Pancreas (tissue), 10 donors: ENCODE data around the gene MEIS1. TPM values are rescaled to one million over a fixed set of nuclear protein-coding genes. Genes with fewer than 3 reads are reported as not detected.

Experiments used
- ATAC-seq, 4 donors: fragments of 200-7000 bp; cut with Tn5 transposase; one replicate each; pipeline versions ENCODE4 v1.8.0 to v1.9.1; 2020; ENCODE audit warnings: mild to moderate bottlenecking in 4 of 4, moderate library complexity in 4 of 4
- DNase-seq, 6 donors: peaks; one replicate each; pipeline ENCODE4 v3.0.0-alpha.2; 2020
- FAIRE-seq: peaks from 2 replicates; lab custom pipeline; 2012; peaks lifted over from hg19 to GRCh38; lab: Jason Lieb, UNC
- H3K27ac ChIP-seq, 4 donors: fragments of 200-600 bp; sonication (generic); 1 replicate in 3 of 4; 2 replicates in 1 of 4; pipeline versions ENCODE4 v1.5.0 to v1.8.0; 2020
- H3K27me3 ChIP-seq, 4 donors: fragments of 200-600 bp; one replicate each; pipeline ENCODE4 v1.8.0; 2021
- H3K36me3 ChIP-seq, 3 donors: fragments of 200-600 bp; sonication (generic) in 1 of 3; one replicate each; pipeline versions ENCODE4 v1.5.0 to v1.8.0; 2020 to 2021
- H3K4me1 ChIP-seq, 3 donors: fragments of 200-600 bp; one replicate each; pipeline ENCODE4 v1.8.0; 2021
- H3K4me3 ChIP-seq, 4 donors: fragments of 200-600 bp; sonication (generic) in 2 of 4; one replicate each; pipeline versions ENCODE4 v1.5.0 to v1.8.0; 2020 to 2021
- H3K9me3 ChIP-seq, 4 donors: fragments of 200-600 bp; one replicate each; pipeline ENCODE4 v1.8.0; 2021
- CTCF ChIP-seq, 4 donors: fragments of 200-600 bp; sonication (generic) in 3 of 4; IDR thresholded peaks; one replicate each; pipeline versions ENCODE4 v1.5.0 to v1.8.0; 2021; ENCODE audit warnings: antibody characterized with exemption in 4 of 4
- WGBS, 2 donors: extraction: QIAGEN DNeasy Blood & Tissue Kit; methylation state at CpG; one replicate each; pipeline ENCODE4 v1.1.7; 2013; 5-methylcytosine and 5-hydroxymethylcytosine counted together
- intact Hi-C, 3 donors: fragments of 100-400 bp; cut with DNase I; formaldehyde crosslinking; loops; one replicate each; pipeline versions ENCODE4 v1.11.1 to v1.14.2; 2022
- polyA plus RNA-seq, 2 donors: library from polyadenylated mRNA; stranded (reverse); fragments of 200-250 nt; gene quantifications; one replicate each; pipeline ENCODE4 v1.2.3, GENCODE V29; 2013
- total RNA-seq, 6 donors: library from RNA; stranded (reverse); fragmentation: NEBNext Ultra II Directional in 4 of 6; extraction: Animal tissue kit (Norgen Biotek cat#: 25700) in 4 of 6; gene quantifications; one replicate each; pipeline versions ENCODE4 v1.2.1 to v1.2.4, GENCODE V29; 2021 to 2023
- donor health status: healthy with polysubstance abuse.
- donor health status: DM: no; HTN: no; CAD: no; lungs with moderate emphysema.
- donor health status: DM: no; HTN: no; CAD: no.
- donor health status: control.
- donor health status: control.
- donor health status: Bipolar disorder and iron deficiency.
- donor health status: DM: yes; HTN: yes; CAD: no.
- donor health status: DM: no; HTN: no; CAD: no.
- donor health status: DM: no; HTN: no; CAD: no.
- donor health status: DM: yes; HTN: yes; CAD: no.

MEIS1 gene
- total and polyA plus RNA-seq, 8 donors = 41.3 to 129 (median 58.4) TPM

- intact Hi-C loops = loop anchor here in 1 of 3 donors (10.0 kb wide), 1 partner anchor 781 kb away; no protein-coding TSS in a partner anchor
- peak overlapping the region; percentile 87 to 99 (median 92) for H3K27ac ChIP-seq
- H3K9me3 ChIP-seq = no peaks in the 10 kb centered on the region
- peaks cover 0 to 6% (median 5%) of the 10 kb centered on the region in 3 donors for H3K4me1 ChIP-seq
- peak overlapping the region; percentile 43 to 74 (median 66) for H3K4me3 ChIP-seq
- DNase-seq (no peak), FAIRE-seq (no peak), ATAC-seq (no peak)
- no peak for TF ChIP-seq CTCF (IDR thresholded peaks at IDR 0.05)
- 0% methylated on average over 7 of the region's 7 CpGs for WGBS, 2 donors
- H3K27me3 ChIP-seq = no peaks in the 10 kb centered on the region
- H3K36me3 ChIP-seq = no peaks in the 10 kb centered on the region
Observed at GRCh38 chr2:66433695-66433944, 1.3 kb upstream of the MEIS1 start.

- Histone ChIP-seq H3K4me3 (peak overlapping the region; percentile 43 to 74 (median 66)), H3K4me1 (peaks cover 0 to 6% (median 4%) of the 10 kb centered on the region in 3 donors), H3K9me3 (no peaks in the 10 kb centered on the region), H3K36me3 (no peaks in the 10 kb centered on the region), H3K27ac (peak overlapping the region; percentile 87 to 99 (median 92)), H3K27me3 (no peaks in the 10 kb centered on the region)
- WGBS, 2 donors = 0% methylated on average over 44 to 61 of the region's 61 CpGs
- no peak for TF ChIP-seq CTCF (IDR thresholded peaks at IDR 0.05)
- FAIRE-seq = no peak
- ATAC-seq = peak; percentile 38 to 55 (median 48)
- DNase-seq = peak; percentile 69 to 88 (median 75)
- intact Hi-C loops = loop anchor here in 1 of 3 donors (10.0 kb wide), 1 partner anchor 781 kb away; no protein-coding TSS in a partner anchor
Observed at GRCh38 chr2:66433945-66434678, 813 bp upstream of the MEIS1 start.

DNA sequence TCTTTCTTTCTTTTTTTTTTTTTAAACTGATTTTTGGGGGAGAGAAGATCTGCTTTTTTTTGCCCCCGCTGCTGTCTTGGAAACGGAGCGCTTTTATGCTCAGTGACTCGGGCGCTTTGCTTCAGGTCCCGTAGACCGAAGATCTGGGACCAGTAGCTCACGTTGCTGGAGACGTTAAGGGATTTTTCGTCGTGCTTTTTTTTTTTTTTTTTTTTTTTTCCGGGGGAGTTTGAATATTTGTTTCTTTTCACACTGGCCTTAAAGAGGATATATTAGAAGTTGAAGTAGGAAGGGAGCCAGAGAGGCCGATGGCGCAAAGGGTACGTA, 587 bp downstream of the MEIS1 start:
- Histone ChIP-seq H3K4me3 (peak overlapping the region; percentile 43 to 74 (median 66)), H3K27me3 (no peaks in the 10 kb centered on the region), H3K9me3 (no peaks in the 10 kb centered on the region), H3K4me1 (no peaks in the 10 kb centered on the region), H3K36me3 (no peaks in the 10 kb centered on the region), H3K27ac (peak overlapping the region; percentile 87 to 99 (median 92))
- FAIRE-seq = no peak
- intact Hi-C loops = loop anchor here in 1 of 3 donors (5.0 to 10.0 kb wide), 2 partner anchors 142 to 779 kb away; no protein-coding TSS in a partner anchor
- 0 to 1% methylated on average over 15 of the region's 15 CpGs for WGBS, 2 donors
- TF ChIP-seq CTCF (IDR thresholded peaks at IDR 0.05) = no peak
- no peak for DNase-seq
- ATAC-seq = no peak

- H3K27me3 ChIP-seq = no peaks in the 10 kb centered on the region
- DNase-seq = no peak
- peak; percentile 17 for FAIRE-seq
- H3K36me3 ChIP-seq = no peaks in the 10 kb centered on the region
- TF ChIP-seq CTCF (IDR thresholded peaks at IDR 0.05) = no peak
- ATAC-seq = no peak
- WGBS, 2 donors = 0 to 2% methylated on average over 2 of the region's 2 CpGs
- intact Hi-C loops = loop anchor here in 1 of 3 donors (5.0 to 10.0 kb wide), 2 partner anchors 141 to 779 kb away; no protein-coding TSS in a partner anchor
- peak overlapping the region; percentile 43 to 74 (median 66) for H3K4me3 ChIP-seq
- peak overlapping the region; percentile 87 to 99 (median 92) for H3K27ac ChIP-seq
- no peaks in the 10 kb centered on the region for H3K9me3 ChIP-seq
- H3K4me1 ChIP-seq = no peaks in the 10 kb centered on the region
Observed at GRCh38 chr2:66435963-66436362, 1.0 kb downstream of the MEIS1 start.

DNA sequence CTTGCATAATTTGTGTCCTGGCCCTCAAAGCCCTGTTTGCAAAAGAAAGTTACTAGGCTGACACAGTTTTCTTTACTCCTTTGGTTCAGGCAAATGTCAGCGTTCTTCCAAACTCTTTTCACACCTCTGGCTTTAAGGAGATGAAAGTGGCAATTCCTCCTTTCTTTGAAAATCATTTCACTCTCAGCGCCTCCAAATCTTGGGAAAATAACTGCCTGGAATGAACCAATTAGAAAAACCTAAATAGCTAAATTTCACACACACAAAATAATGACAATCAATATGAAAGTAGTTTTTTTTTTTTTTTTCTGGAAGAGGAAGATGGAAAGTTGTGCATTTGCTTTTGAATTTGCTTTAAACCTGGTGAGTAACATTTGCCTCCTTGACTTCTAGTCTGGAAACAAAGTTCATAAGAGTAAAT, 1.7 kb downstream of the MEIS1 start:
- Histone ChIP-seq H3K9me3 (no peaks in the 10 kb centered on the region), H3K27me3 (no peaks in the 10 kb centered on the region), H3K27ac (peak overlapping the region; percentile 87 to 99 (median 92)), H3K4me3 (peak overlapping the region; percentile 43 to 74 (median 66)), H3K36me3 (no peaks in the 10 kb centered on the region), H3K4me1 (no peaks in the 10 kb centered on the region)
- intact Hi-C loops = loop anchor here in 1 of 3 donors (5.0 to 10.0 kb wide), 2 partner anchors 141 to 778 kb away; no protein-coding TSS in a partner anchor
- WGBS, 2 donors = 3 to 4% methylated on average over 2 of the region's 2 CpGs
- TF ChIP-seq CTCF (IDR thresholded peaks at IDR 0.05) = no peak
- DNase-seq = no peak
- no peak for ATAC-seq
- no peak for FAIRE-seq
